ENCODE data around the gene ATP9B.

Gene ATP9B

DNA sequence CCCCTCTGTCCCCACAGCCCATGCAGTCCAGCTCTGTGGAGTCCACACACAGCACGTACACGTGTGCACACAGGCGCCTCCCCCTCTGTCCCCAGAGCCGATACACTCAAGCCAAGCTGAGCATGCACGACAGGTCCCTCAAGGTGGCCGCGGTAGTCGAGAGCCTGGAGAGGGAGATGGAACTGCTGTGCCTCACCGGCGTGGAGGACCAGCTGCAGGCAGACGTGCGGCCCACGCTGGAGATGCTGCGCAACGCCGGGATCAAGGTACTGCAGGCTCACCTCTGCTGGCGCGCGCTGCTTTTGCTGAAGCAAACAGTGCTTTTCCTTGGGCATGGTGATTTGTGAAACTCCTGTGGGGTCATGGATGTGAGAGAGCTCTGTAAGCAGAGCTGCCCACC is 268.0 kb downstream of the ATP9B start:
- no peak for DNase-seq (ENCODE audit: low read depth)
- TF ChIP-seq, protein P1, sequence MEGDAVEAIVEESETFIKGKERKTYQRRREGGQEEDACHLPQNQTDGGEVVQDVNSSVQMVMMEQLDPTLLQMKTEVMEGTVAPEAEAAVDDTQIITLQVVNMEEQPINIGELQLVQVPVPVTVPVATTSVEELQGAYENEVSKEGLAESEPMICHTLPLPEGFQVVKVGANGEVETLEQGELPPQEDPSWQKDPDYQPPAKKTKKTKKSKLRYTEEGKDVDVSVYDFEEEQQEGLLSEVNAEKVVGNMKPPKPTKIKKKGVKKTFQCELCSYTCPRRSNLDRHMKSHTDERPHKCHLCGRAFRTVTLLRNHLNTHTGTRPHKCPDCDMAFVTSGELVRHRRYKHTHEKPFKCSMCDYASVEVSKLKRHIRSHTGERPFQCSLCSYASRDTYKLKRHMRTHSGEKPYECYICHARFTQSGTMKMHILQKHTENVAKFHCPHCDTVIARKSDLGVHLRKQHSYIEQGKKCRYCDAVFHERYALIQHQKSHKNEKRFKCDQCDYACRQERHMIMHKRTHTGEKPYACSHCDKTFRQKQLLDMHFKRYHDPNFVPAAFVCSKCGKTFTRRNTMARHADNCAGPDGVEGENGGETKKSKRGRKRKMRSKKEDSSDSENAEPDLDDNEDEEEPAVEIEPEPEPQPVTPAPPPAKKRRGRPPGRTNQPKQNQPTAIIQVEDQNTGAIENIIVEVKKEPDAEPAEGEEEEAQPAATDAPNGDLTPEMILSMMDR (IDR thresholded peaks at IDR 0.05; ENCODE audit: control insufficient read depth, extremely low read depth, insufficient read depth), result no peak
- H3K4me3 ChIP-seq (ENCODE audit: low read depth, low read length), result no peak overlapping the region

DNA sequence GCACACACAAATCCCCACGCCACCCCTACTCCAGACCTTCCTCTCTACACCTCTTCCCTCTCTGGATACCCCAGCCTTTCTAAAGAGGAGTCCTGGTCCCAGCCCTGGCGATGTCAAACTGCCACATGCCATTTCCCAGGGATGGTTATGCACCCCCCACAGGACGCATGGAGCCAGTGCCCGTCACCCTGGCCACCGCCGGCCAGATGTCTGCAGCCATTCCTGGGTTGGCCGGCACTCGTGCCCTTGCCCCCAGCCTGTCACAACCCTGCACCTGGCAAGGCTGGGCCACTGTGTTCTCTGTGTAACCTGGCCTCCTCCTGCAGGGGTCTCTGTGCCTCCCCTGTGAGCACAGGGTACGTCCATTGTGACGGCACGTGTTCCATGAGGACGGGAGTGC is 268.4 kb downstream of the ATP9B start:
- H3K4me3 ChIP-seq (ENCODE audit: low read depth, low read length), result no peak overlapping the region
- TF ChIP-seq, protein P1 (IDR thresholded peaks at IDR 0.05; ENCODE audit: control insufficient read depth, extremely low read depth, insufficient read depth), result no peak
- no peak for DNase-seq (ENCODE audit: low read depth)

DNA sequence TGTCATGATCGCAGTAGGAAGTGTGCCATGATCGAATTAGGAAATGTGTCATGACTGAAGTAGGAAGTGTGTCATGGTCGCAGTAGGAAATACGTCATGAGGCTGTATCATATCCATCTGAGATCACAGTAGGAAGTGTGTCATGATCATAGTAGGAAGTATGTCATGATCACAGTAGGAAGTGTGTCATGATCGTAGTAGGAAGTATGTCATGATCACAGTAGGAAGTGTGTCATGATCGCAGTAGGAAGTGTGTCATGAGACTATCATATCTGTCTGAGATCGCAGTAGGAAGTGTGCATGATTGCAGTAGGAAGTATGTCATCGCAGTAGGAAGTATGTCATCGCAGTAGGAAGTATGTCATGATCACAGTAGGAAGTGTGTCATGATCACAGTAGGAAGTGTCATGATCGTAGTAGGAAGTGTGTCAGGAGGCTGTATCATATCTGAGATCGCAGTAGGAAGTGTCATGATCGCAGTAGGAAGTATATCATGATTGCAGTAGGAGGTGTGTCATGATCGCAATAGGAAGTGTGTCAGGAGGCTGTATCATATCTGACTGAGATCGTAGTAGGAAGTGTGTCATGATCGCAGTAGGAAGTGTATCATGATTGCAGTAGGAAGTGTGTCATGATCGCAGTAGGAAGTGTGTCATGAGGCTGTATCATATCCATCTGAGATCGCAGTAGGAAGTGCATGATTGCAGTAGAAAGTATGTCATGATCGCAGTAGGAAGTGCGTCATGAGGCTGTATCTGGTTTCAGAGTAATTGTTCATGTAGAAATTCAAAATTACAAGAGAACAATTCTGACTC is 270.1 kb downstream of the ATP9B start:
- no peak overlapping the region for H3K4me3 ChIP-seq (ENCODE audit: low read depth, low read length)

DNA sequence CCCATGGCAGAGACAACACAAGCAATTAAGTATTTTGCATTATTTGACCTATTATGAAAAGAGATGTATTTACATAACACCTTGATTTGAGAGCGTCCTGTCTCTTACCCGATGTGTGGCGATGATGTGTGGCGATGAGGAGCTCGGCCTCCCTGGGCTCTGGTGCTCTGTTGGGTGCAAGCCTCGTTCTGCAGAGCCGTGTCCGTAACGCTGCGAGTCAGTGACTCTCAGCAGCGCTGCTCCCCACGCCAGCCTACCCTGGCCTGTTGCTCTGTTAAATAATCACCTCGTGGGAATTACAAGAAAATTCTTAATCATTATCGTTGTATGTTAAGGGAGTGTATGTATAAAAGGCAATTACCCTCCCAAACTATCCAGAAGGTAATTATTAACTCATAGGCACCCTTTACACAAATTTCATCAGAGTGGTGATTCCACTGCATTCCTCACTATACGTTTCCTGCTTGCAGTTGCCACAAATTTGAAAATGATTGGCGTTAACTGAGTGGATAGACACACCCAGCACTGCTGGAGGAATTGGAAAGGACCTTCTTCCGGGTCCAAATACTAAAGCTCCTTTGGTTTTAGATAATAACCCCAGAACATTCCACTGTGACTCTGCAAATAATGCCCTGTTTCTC is 274.5 kb downstream of the ATP9B start:
- DNase-seq (ENCODE audit: low read depth), result no peak
- no peak overlapping the region for H3K4me3 ChIP-seq (ENCODE audit: low read depth, low read length)
- TF ChIP-seq, protein P1 (IDR thresholded peaks at IDR 0.05; ENCODE audit: control insufficient read depth, extremely low read depth, insufficient read depth), result no peak

More for the DNA sequence above, 270.1 kb downstream of the ATP9B start:
- DNase-seq (ENCODE audit: low read depth), result no peak
- TF ChIP-seq, protein P1 (IDR thresholded peaks at IDR 0.05; ENCODE audit: control insufficient read depth, extremely low read depth, insufficient read depth), result no peak

DNA sequence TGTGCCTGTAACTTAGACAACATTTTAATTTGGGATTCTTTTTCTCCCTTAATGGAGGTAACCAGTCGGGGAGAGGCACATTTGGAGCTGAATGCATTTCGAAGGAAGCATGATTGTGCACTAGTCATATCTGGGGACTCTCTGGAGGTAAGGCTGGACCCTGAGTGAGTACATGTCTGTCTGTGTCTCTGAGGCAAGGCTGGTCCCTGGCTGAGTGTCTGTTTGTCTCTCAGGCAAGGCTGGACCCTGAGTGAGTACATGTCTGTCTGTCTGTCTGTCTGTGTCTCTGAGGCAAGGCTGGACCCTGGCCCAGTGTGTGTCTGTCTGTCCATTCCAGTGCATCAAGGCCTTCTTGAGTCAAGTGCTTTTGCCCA is 275.0 kb downstream of the ATP9B start:
- H3K4me3 ChIP-seq (ENCODE audit: low read depth, low read length), result no peak overlapping the region
- TF ChIP-seq, protein P1 (IDR thresholded peaks at IDR 0.05; ENCODE audit: control insufficient read depth, extremely low read depth, insufficient read depth), result no peak
- DNase-seq (ENCODE audit: low read depth), result no peak

DNA sequence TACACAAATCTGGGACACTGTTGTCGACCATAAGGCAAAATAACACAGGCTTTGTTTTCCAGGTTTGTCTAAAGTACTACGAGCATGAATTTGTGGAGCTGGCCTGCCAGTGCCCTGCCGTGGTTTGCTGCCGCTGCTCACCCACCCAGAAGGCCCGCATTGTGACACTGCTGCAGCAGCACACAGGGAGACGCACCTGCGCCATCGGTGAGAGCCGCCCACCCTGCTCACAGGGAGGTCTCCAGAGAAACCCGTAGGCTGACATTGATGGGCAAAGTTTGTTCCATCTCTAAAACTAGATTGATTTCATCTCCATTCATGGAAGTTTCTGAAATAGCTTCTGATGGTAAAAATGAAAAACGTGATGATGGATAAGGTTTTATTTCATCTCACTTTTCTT is 276.2 kb downstream of the ATP9B start:
- no peak overlapping the region for H3K4me3 ChIP-seq (ENCODE audit: low read depth, low read length)
- no peak for DNase-seq (ENCODE audit: low read depth)
- TF ChIP-seq, protein P1 (IDR thresholded peaks at IDR 0.05; ENCODE audit: control insufficient read depth, extremely low read depth, insufficient read depth), result no peak

All from LNCaP clone FGC (cell line).